Astrocyte (in vitro differentiated cells and primary cell): ENCODE data around the gene MFSD6L. TPM values are rescaled to one million over a fixed set of nuclear protein-coding genes. Genes with fewer than 3 reads are reported as not detected.

Source experiments
- DNase-seq: peaks from one replicate; pipeline ENCODE4 v3.0.0-alpha.2; 2010; ENCODE audit warnings: low read depth
- FAIRE-seq: peaks from 2 replicates; lab custom pipeline; 2011; peaks lifted over from hg19 to GRCh38; lab: Jason Lieb, UNC
- H2AFZ ChIP-seq: 2 replicates; pipeline ENCODE4 v1.6.0; 2012; ENCODE audit warnings: low read depth, low read length, inconsistent platforms
- H3K27ac ChIP-seq: 2 replicates; pipeline ENCODE4 v1.5.1; 2011; ENCODE audit warnings: low read depth, low read length, inconsistent platforms
- H3K27me3 ChIP-seq: 2 replicates; pipeline ENCODE4 v1.6.0; 2011; ENCODE audit warnings: low read length, inconsistent platforms; ENCODE audit not compliant: insufficient read depth
- H3K36me3 ChIP-seq: 2 replicates; pipeline ENCODE4 v1.5.1; 2011; ENCODE audit warnings: low read length, inconsistent platforms; ENCODE audit not compliant: insufficient read depth
- H3K4me1 ChIP-seq: 2 replicates; pipeline ENCODE4 v1.5.1; 2011; ENCODE audit warnings: low read length, inconsistent platforms; ENCODE audit not compliant: insufficient read depth
- H3K4me2 ChIP-seq: 2 replicates; pipeline ENCODE4 v1.6.0; 2012; ENCODE audit warnings: low read length, inconsistent platforms
- H3K4me3 ChIP-seq: 2 replicates; pipeline ENCODE4 v1.5.1; 2011; ENCODE audit warnings: low read depth, mild to moderate bottlenecking, low read length, inconsistent platforms; ENCODE audit not compliant: insufficient read depth
- H3K79me2 ChIP-seq: 2 replicates; pipeline ENCODE4 v1.6.0; 2012; ENCODE audit warnings: mild to moderate bottlenecking, low read length, inconsistent platforms; ENCODE audit not compliant: insufficient read depth
- H3K9ac ChIP-seq: 2 replicates; pipeline ENCODE4 v1.6.0; 2012; ENCODE audit warnings: mild to moderate bottlenecking, low read length, inconsistent platforms
- H3K9me3 ChIP-seq: 2 replicates; pipeline ENCODE4 v1.5.1; 2012; ENCODE audit warnings: low read depth, mild to moderate bottlenecking, low read length, inconsistent platforms; ENCODE audit not compliant: insufficient read depth
- H4K20me1 ChIP-seq: 2 replicates; pipeline ENCODE4 v1.6.0; 2012; ENCODE audit warnings: low read length, inconsistent platforms; ENCODE audit not compliant: insufficient read depth
- H3K27ac Mint-ChIP-seq: one replicate; pipeline ENCODE4 v1.8.0; 2021; ENCODE audit warnings: mild to moderate bottlenecking, mixed read lengths; ENCODE audit not compliant: unreplicated experiment
- H3K27me3 Mint-ChIP-seq: one replicate; pipeline ENCODE4 v1.8.0; 2021; ENCODE audit warnings: low read depth, mixed read lengths; ENCODE audit not compliant: unreplicated experiment
- H3K36me3 Mint-ChIP-seq: one replicate; pipeline ENCODE4 v1.8.0; 2021; ENCODE audit warnings: low read depth, mixed read lengths; ENCODE audit not compliant: unreplicated experiment
- H3K4me1 Mint-ChIP-seq: one replicate; pipeline ENCODE4 v1.8.0; 2021; ENCODE audit warnings: low read depth, mixed read lengths; ENCODE audit not compliant: unreplicated experiment
- H3K4me3 Mint-ChIP-seq: one replicate; pipeline ENCODE4 v1.8.0; 2021; ENCODE audit warnings: mild to moderate bottlenecking, moderate library complexity, mixed read lengths; ENCODE audit not compliant: unreplicated experiment
- H3K9me3 Mint-ChIP-seq: one replicate; pipeline ENCODE4 v1.8.0; 2021; ENCODE audit warnings: mild to moderate bottlenecking, mixed read lengths; ENCODE audit not compliant: unreplicated experiment
- CTCF ChIP-seq: IDR thresholded peaks from 2 replicates; pipeline ENCODE4 v1.5.1; 2011; ENCODE audit warnings: low read depth, mild to moderate bottlenecking, inconsistent platforms, low read length, moderate library complexity; ENCODE audit not compliant: insufficient read depth
- EZH2 ChIP-seq: IDR thresholded peaks from 2 replicates; pipeline ENCODE4 v1.6.1; 2012; ENCODE audit warnings: mild to moderate bottlenecking, low read length, inconsistent platforms; ENCODE audit not compliant: insufficient read depth
- total RNA-seq: library from RNA; stranded (reverse); gene quantifications from 2 replicates; pipeline ENCODE4 v1.2.1, GENCODE V29; 2021

Gene MFSD6L
- total RNA-seq, 1 donor from 2014 or later = not detected

GRCh38 chr17:8782176-8782575 is 17.0 kb downstream of the MFSD6L start:
- Histone ChIP-seq H3K4me3 (no peak overlapping the region), H3K4me2 (no peak overlapping the region), H2AFZ (no peak overlapping the region), H4K20me1 (no peaks in the 10 kb centered on the region), H3K27ac (no peak overlapping the region), H3K36me3 (no peaks in the 10 kb centered on the region), H3K9ac (no peak overlapping the region), H3K4me1 (no peaks in the 10 kb centered on the region), H3K27me3 (peaks cover 2% of the 10 kb centered on the region), H3K9me3 (no peaks in the 10 kb centered on the region), H3K79me2 (no peaks in the 10 kb centered on the region)
- H3K9me3 Mint-ChIP-seq = no peaks in the 10 kb centered on the region
- H3K4me3 Mint-ChIP-seq = no peak overlapping the region
- TF ChIP-seq EZH2 (no peak), CTCF (no peak)
- DNase-seq (no peak), FAIRE-seq (no peak)
- no peak overlapping the region for H3K27ac Mint-ChIP-seq
- H3K36me3 Mint-ChIP-seq = no peaks in the 10 kb centered on the region
- peaks cover 2% of the 10 kb centered on the region for H3K27me3 Mint-ChIP-seq
- H3K4me1 Mint-ChIP-seq = peaks cover 3% of the 10 kb centered on the region

- Mint-ChIP-seq H3K4me1 (peaks cover 3% of the 10 kb centered on the region), H3K36me3 (no peaks in the 10 kb centered on the region), H3K27ac (no peak overlapping the region), H3K27me3 (peaks cover 2% of the 10 kb centered on the region), H3K9me3 (no peaks in the 10 kb centered on the region), H3K4me3 (no peak overlapping the region)
- Histone ChIP-seq H3K27ac (no peak overlapping the region), H3K79me2 (no peaks in the 10 kb centered on the region), H3K4me2 (no peak overlapping the region), H3K4me1 (no peaks in the 10 kb centered on the region), H4K20me1 (no peaks in the 10 kb centered on the region), H3K27me3 (peaks cover 6% of the 10 kb centered on the region), H2AFZ (no peak overlapping the region), H3K9me3 (no peaks in the 10 kb centered on the region), H3K36me3 (no peaks in the 10 kb centered on the region), H3K9ac (no peak overlapping the region), H3K4me3 (no peak overlapping the region)
- DNase-seq (no peak), FAIRE-seq (no peak)
- TF ChIP-seq CTCF = no peak
Observed at GRCh38 chr17:8781776-8782175, 17.4 kb downstream of the MFSD6L start.

GRCh38 chr17:8776881-8777280 is 22.3 kb downstream of the MFSD6L start:
- TF ChIP-seq CTCF = no peak
- TF ChIP-seq EZH2 = no peak
- no peaks in the 10 kb centered on the region for H3K36me3 Mint-ChIP-seq
- Histone ChIP-seq H3K4me3 (no peak overlapping the region), H3K9me3 (no peaks in the 10 kb centered on the region), H3K27me3 (peaks cover 5% of the 10 kb centered on the region), H2AFZ (no peak overlapping the region), H3K27ac (no peak overlapping the region), H4K20me1 (no peaks in the 10 kb centered on the region), H3K79me2 (no peaks in the 10 kb centered on the region), H3K4me2 (no peak overlapping the region), H3K9ac (no peak overlapping the region), H3K36me3 (no peaks in the 10 kb centered on the region), H3K4me1 (no peaks in the 10 kb centered on the region)
- peaks cover 4% of the 10 kb centered on the region for H3K27me3 Mint-ChIP-seq
- DNase-seq (no peak), FAIRE-seq (no peak)
- peaks cover 2% of the 10 kb centered on the region for H3K4me1 Mint-ChIP-seq
- peaks cover 1% of the 10 kb centered on the region for H3K9me3 Mint-ChIP-seq
- no peak overlapping the region for H3K27ac Mint-ChIP-seq
- H3K4me3 Mint-ChIP-seq = no peak overlapping the region
